PC-9 (cell line): ENCODE results near the gene NUDT3. TPM values are rescaled to one million over a fixed set of nuclear protein-coding genes. Genes with fewer than 3 reads are reported as not detected.

Experiments used
- BruUV-seq: library from RNA; stranded (reverse); fragments of 400-500 nt; replicated peaks from 2 replicates; lab custom pipeline; 2021; lab: Mats Ljungman, UMichigan
- CTCF ChIA-PET: fragments of 300-600 bp; sonication (Branson Sonifier 250); formaldehyde crosslinking; loops from one replicate; lab custom pipeline; 2022; ENCODE audit warnings: antibody characterized with exemption; lab: Charles Lee
- POLR2A ChIA-PET: fragments of 300-600 bp; sonication (Branson Sonifier 250); formaldehyde crosslinking; loops from one replicate; lab custom pipeline; 2022; ENCODE audit warnings: antibody characterized with exemption; ENCODE audit not compliant: unreplicated experiment; lab: Charles Lee
- DNase-seq, 2 experiments: peaks; one replicate each; pipeline versions ENCODE4 v3.0.0 to v3.0.0-alpha.2; 2015 to 2022; ENCODE audit warnings: mixed read lengths in 1 of 2
- H2AFZ ChIP-seq: fragments of 200-600 bp; sonication (generic); 2 replicates; pipeline ENCODE4 v1.8.1; 2017; ENCODE audit warnings: antibody characterized with exemption
- H3F3A ChIP-seq: fragments of 200-600 bp; sonication (generic); 2 replicates; pipeline ENCODE4 v1.8.1; 2017; ENCODE audit warnings: antibody characterized with exemption, mild to moderate bottlenecking, low read depth; ENCODE audit not compliant: insufficient read depth
- H3K27ac ChIP-seq: fragments of 200-600 bp; sonication (generic); 2 replicates; pipeline ENCODE4 v1.6.1; 2016; ENCODE audit warnings: mixed run types
- H3K27me3 ChIP-seq: fragments of 200-600 bp; sonication (generic); 2 replicates; pipeline ENCODE4 v1.6.1; 2016; ENCODE audit warnings: low read depth, mixed run types; ENCODE audit not compliant: insufficient read depth
- H3K36me3 ChIP-seq: fragments of 200-600 bp; sonication (generic); 2 replicates; pipeline ENCODE4 v1.6.1; 2016; ENCODE audit warnings: low read depth, mixed run types
- H3K4me1 ChIP-seq: fragments of 200-600 bp; sonication (generic); replicated peaks from 2 replicates; pipeline ENCODE4 v1.6.1; 2016; ENCODE audit warnings: mixed run types; ENCODE audit not compliant: insufficient read depth
- H3K4me2 ChIP-seq: fragments of 200-600 bp; sonication (generic); 2 replicates; pipeline ENCODE4 v1.6.1; 2017; ENCODE audit warnings: mixed run types
- H3K4me3 ChIP-seq: fragments of 200-600 bp; sonication (generic); 2 replicates; pipeline ENCODE4 v1.6.1; 2016; ENCODE audit warnings: mixed run types
- H3K79me2 ChIP-seq: fragments of 200-600 bp; sonication (generic); 2 replicates; pipeline ENCODE4 v1.6.1; 2017; ENCODE audit warnings: low read depth, mixed run types
- H3K9me2 ChIP-seq: fragments of 200-600 bp; sonication (generic); 2 replicates; pipeline ENCODE4 v1.8.1; 2017; ENCODE audit warnings: mild to moderate bottlenecking; ENCODE audit not compliant: insufficient read depth
- H3K9me3 ChIP-seq: fragments of 200-600 bp; sonication (generic); 2 replicates; pipeline ENCODE4 v1.8.1; 2016; ENCODE audit warnings: low read depth; ENCODE audit not compliant: insufficient read depth
- H4K20me1 ChIP-seq: fragments of 200-600 bp; sonication (generic); 2 replicates; pipeline ENCODE4 v1.8.1; 2017; ENCODE audit not compliant: insufficient read depth
- CTCF ChIP-seq: fragments of 200-600 bp; sonication (generic); conservative IDR thresholded peaks from 2 replicates; pipeline ENCODE4 v1.6.1; 2017; ENCODE audit warnings: mixed run types, antibody characterized with exemption, mild to moderate bottlenecking, moderate library complexity
- EZH2 ChIP-seq: fragments of 200-600 bp; sonication (generic); IDR thresholded peaks from 2 replicates; pipeline ENCODE4 v1.8.0; 2017; ENCODE audit warnings: antibody characterized with exemption, low read depth
- intact Hi-C: fragments of 100-400 bp; cut with micrococcal nuclease; formaldehyde crosslinking; loops from one replicate; pipeline ENCODE4 v1.10.0; 2022; ENCODE audit not compliant: unreplicated experiment
- microRNA-seq: library from miRNA; unstranded; fragments of <30 nt; microRNA quantifications from one replicate; pipeline ENCODE4 v1.2.0, GENCODE V29; 2021; ENCODE audit warnings: borderline number of aligned reads, borderline replicate concordance
- total RNA-seq: library from RNA; stranded (reverse); gene quantifications from 2 replicates; pipeline ENCODE4 v1.2.3, GENCODE V29; 2021

The NUDT3 gene
- total RNA-seq, 1 experiment from 2014 or later, result 19.1 TPM

GRCh38 chr6:34229877-34230276, 162.6 kb downstream of the NUDT3 start:
- Histone ChIP-seq H3K27me3 (no peaks in the 10 kb centered on the region), H3K27ac (peak overlapping the region; percentile 98), H3K36me3 (no peaks in the 10 kb centered on the region), H3K4me1 (peaks cover 93% of the 10 kb centered on the region), H3K9me3 (no peaks in the 10 kb centered on the region; the same call in 1 of the 2 replicates), H3K9me2 (no peaks in the 10 kb centered on the region), H2AFZ (no peak overlapping the region), H3K79me2 (no peaks in the 10 kb centered on the region), H3K4me2 (peak overlapping the region; percentile 25), H4K20me1 (no peaks in the 10 kb centered on the region), H3K4me3 (no peak overlapping the region), H3F3A (peaks cover 92% of the 10 kb centered on the region)
- no TSS peak for BruUV-seq
- no peak for DNase-seq
- intact Hi-C loops, result no loop called here
- CTCF ChIA-PET, result interaction anchor here (0.7 kb wide), 1 partner anchor 498 kb away, joined by 8 read pairs; no protein-coding TSS in a partner anchor
- TF ChIP-seq CTCF, result no peak
- no peak for TF ChIP-seq EZH2
- POLR2A ChIA-PET, result interaction anchor here (0.6 kb wide), 1 partner anchor 610 kb away, joined by 8 read pairs; no protein-coding TSS in a partner anchor

Small RNAs within 50 kb of the gene (microRNA-seq; reads per million reads assigned to microRNA genes)
- not detected for gene MIR6835

Other genes with a start within 250 kb of the NUDT3 start
- not detected in 2 replicates for gene GRM4, start 246.6 kb downstream of the NUDT3 start, total RNA-seq
- gene HMGA1, start 155.8 kb downstream of the NUDT3 start, total RNA-seq, result 1,825 and 1,951 TPM in 2 replicates
- gene SMIM29, start 143.7 kb downstream of the NUDT3 start, total RNA-seq, result 32.8 and 35.2 TPM in 2 replicates
- gene RPS10, start 33.4 kb upstream of the NUDT3 start, total RNA-seq, result 1,786 and 2,008 TPM in 2 replicates
- gene PACSIN1, start 73.4 kb upstream of the NUDT3 start, total RNA-seq, result 5.0 and 6.4 TPM in 2 replicates
- 0.85 and 1.4 TPM in 2 replicates for gene SPDEF, start 163.7 kb upstream of the NUDT3 start, total RNA-seq